SU-DHL-6 (cell line): ENCODE results near the gene PTPRN2.

Source experiments
- H2AFZ ChIP-seq: fragments of 200-600 bp; sonication (generic); 2 replicates; pipeline ENCODE4 v1.6.1; 2014; ENCODE audit warnings: low read depth, mild to moderate bottlenecking, moderate library complexity, mixed read lengths, antibody characterized with exemption, low read length; ENCODE audit not compliant: severe bottlenecking
- H3F3A ChIP-seq: fragments of 200-600 bp; shearing (Covaris generic); 2 replicates; pipeline ENCODE4 v1.6.0; 2016; ENCODE audit warnings: antibody characterized with exemption, mild to moderate bottlenecking; ENCODE audit not compliant: insufficient read depth
- H3K27ac ChIP-seq: fragments of 200-600 bp; sonication (generic); 2 replicates; pipeline ENCODE4 v1.5.1; 2016; ENCODE audit warnings: low read depth, mild to moderate bottlenecking, low read length, moderate library complexity, mixed read lengths
- H3K27me3 ChIP-seq: fragments of 200-600 bp; sonication (generic), shearing (Covaris generic); 2 replicates; pipeline ENCODE4 v1.6.0; 2014; ENCODE audit warnings: mild to moderate bottlenecking, low read length
- H3K36me3 ChIP-seq: fragments of 200-600 bp; sonication (generic); 2 replicates; pipeline ENCODE4 v1.6.1; 2014; ENCODE audit warnings: mild to moderate bottlenecking, low read length, mixed read lengths
- H3K4me2 ChIP-seq: fragments of 300-600, 200-600 bp; shearing (Covaris generic), sonication (generic); 2 replicates; pipeline ENCODE4 v1.6.0; 2014; ENCODE audit warnings: low read length, low read depth, mild to moderate bottlenecking; ENCODE audit not compliant: poor library complexity, severe bottlenecking
- H3K4me3 ChIP-seq: fragments of 200-600 bp; sonication (generic); 2 replicates; pipeline ENCODE4 v1.5.1; 2014; ENCODE audit warnings: antibody characterized with exemption, low read length, mild to moderate bottlenecking, mixed read lengths; ENCODE audit not compliant: insufficient read depth, poor library complexity, severe bottlenecking
- H3K79me2 ChIP-seq: fragments of 200-600 bp; sonication (generic); 2 replicates; pipeline ENCODE4 v1.6.1; 2014; ENCODE audit warnings: mild to moderate bottlenecking, low read length, moderate library complexity; ENCODE audit not compliant: insufficient read depth
- H3K9ac ChIP-seq: fragments of 200-600 bp; sonication (generic); 2 replicates; pipeline ENCODE4 v1.7.0; 2014; ENCODE audit warnings: mild to moderate bottlenecking, low read length
- H3K9me2 ChIP-seq: fragments of 200-600 bp; sonication (generic); replicated peaks from 2 replicates; pipeline ENCODE4 v1.6.1; 2014; ENCODE audit warnings: low read length; ENCODE audit not compliant: insufficient read depth
- H3K9me3 ChIP-seq: fragments of 200-600 bp; sonication (generic); 2 replicates; pipeline ENCODE4 v1.6.1; 2014; ENCODE audit warnings: low read length, mixed read lengths; ENCODE audit not compliant: insufficient read depth
- H4K20me1 ChIP-seq: fragments of 200-600 bp; sonication (generic); 2 replicates; pipeline ENCODE4 v1.6.1; 2014; ENCODE audit warnings: low read depth, mild to moderate bottlenecking, antibody characterized with exemption, low read length, moderate library complexity, mixed read lengths
- EZH2phosphoT487 ChIP-seq: fragments of 200-600 bp; sonication (generic), shearing (Covaris generic); conservative IDR thresholded peaks from 2 replicates; pipeline ENCODE4 v1.6.1; 2018; ENCODE audit warnings: mild to moderate bottlenecking, antibody characterized with exemption, low read length, moderate library complexity, mixed read lengths
- TF ChIP-seq, protein P1 (sequence below): fragments of 200-600 bp; sonication (generic); IDR thresholded peaks from one replicate; pipeline ENCODE4 v1.5.1; 2017; ENCODE audit warnings: antibody characterized with exemption, mild to moderate bottlenecking, low read length, moderate library complexity; ENCODE audit not compliant: insufficient read depth, poor library complexity, severe bottlenecking

The PTPRN2 gene

GRCh38 chr7:158327571-158328180 lies 259.9 kb downstream of the PTPRN2 start:
- no peaks in the 10 kb centered on the region for H3K9me2 ChIP-seq
- TF ChIP-seq, protein P1, sequence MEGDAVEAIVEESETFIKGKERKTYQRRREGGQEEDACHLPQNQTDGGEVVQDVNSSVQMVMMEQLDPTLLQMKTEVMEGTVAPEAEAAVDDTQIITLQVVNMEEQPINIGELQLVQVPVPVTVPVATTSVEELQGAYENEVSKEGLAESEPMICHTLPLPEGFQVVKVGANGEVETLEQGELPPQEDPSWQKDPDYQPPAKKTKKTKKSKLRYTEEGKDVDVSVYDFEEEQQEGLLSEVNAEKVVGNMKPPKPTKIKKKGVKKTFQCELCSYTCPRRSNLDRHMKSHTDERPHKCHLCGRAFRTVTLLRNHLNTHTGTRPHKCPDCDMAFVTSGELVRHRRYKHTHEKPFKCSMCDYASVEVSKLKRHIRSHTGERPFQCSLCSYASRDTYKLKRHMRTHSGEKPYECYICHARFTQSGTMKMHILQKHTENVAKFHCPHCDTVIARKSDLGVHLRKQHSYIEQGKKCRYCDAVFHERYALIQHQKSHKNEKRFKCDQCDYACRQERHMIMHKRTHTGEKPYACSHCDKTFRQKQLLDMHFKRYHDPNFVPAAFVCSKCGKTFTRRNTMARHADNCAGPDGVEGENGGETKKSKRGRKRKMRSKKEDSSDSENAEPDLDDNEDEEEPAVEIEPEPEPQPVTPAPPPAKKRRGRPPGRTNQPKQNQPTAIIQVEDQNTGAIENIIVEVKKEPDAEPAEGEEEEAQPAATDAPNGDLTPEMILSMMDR, result no peak
- no peak for TF ChIP-seq EZH2phosphoT487
- no peaks in the 10 kb centered on the region for H3F3A ChIP-seq
- H3K27me3 ChIP-seq, result no peaks in the 10 kb centered on the region
- H3K79me2 ChIP-seq, result no peaks in the 10 kb centered on the region
- no peaks in the 10 kb centered on the region for H3K36me3 ChIP-seq
- H3K9ac ChIP-seq, result no peak overlapping the region
- H2AFZ ChIP-seq, result no peak overlapping the region
- no peak overlapping the region for H3K4me2 ChIP-seq
- no peaks in the 10 kb centered on the region for H4K20me1 ChIP-seq
- no peak overlapping the region for H3K4me3 ChIP-seq
- no peak overlapping the region for H3K27ac ChIP-seq
- H3K9me3 ChIP-seq, result peaks cover 14% of the 10 kb centered on the region; the same call in 1 of the 2 replicates

DNA sequence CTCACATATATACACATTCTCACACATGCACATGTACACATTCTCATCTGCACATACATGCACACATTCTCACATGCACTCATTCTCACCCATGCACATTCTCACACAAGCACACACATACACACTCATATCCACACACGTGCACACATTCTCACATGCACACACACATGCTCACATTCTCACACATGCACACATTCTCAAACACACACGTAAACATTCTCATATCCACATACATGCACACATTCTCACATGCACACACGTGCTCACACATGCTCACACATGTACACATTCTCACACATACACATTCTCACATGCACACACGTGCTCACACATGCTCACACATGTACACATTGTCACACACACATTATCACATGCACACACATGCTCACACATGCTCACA lies 260.6 kb downstream of the PTPRN2 start:
- Histone ChIP-seq H3K9ac (no peak overlapping the region), H3K4me2 (no peak overlapping the region), H3K4me3 (no peak overlapping the region), H2AFZ (no peak overlapping the region), H3K27me3 (no peaks in the 10 kb centered on the region), H3K36me3 (no peaks in the 10 kb centered on the region), H3K79me2 (no peaks in the 10 kb centered on the region), H3K27ac (no peak overlapping the region), H3K9me3 (peaks cover 9% of the 10 kb centered on the region; the same call in 1 of the 2 replicates), H4K20me1 (no peaks in the 10 kb centered on the region), H3F3A (no peaks in the 10 kb centered on the region), H3K9me2 (no peaks in the 10 kb centered on the region)
- no peak for TF ChIP-seq EZH2phosphoT487
- TF ChIP-seq, protein P1, result no peak

DNA sequence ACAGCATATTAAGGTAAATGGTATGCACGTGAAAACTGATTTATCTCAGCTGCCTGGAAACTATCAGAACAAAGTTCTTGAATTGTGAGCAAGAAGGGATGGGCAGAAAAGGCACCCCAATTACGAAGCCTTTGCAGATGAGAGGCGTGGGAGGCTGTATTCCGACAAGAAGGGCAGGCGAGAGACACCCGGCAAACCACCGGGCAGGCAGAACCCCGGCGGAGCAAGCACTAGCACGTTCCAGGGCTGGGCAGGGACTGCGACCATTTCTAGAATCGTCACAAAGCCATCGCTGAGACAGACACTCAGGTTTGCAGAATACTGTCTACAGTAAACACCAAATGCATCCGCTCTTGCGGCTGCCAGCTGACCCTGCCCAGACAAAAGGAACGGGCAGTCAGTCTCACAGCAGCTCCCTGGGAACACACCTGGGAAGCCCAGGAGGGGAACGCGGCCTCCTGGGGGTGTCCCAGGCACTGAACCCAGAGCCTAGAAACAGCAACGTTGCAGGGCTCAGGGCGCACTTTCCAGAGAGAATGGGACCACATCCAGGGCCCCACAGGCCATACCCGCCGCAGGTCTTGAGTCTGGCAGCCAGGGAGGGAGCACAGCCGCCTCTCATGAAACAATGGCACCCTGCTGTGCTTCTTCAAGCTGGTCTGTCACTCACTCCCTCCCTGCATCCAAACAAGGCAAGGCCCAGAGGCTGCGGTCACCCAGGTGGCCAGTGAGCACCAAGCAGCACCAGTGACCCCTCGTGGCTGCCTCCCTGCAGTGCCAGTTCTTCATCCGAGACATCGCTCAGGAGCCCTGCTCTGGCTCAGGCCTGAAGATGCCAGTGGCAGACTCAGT lies 261.9 kb downstream of the PTPRN2 start:
- no peaks in the 10 kb centered on the region for H4K20me1 ChIP-seq
- TF ChIP-seq, protein P1, result no peak
- TF ChIP-seq EZH2phosphoT487, result no peak
- H3K79me2 ChIP-seq, result no peaks in the 10 kb centered on the region
- H3K9me3 ChIP-seq, result peaks cover 4% of the 10 kb centered on the region; the same call in 1 of the 2 replicates
- H3K27me3 ChIP-seq, result no peaks in the 10 kb centered on the region
- no peak overlapping the region for H3K4me2 ChIP-seq
- no peaks in the 10 kb centered on the region for H3K9me2 ChIP-seq
- no peak overlapping the region for H3K27ac ChIP-seq
- H3F3A ChIP-seq, result no peaks in the 10 kb centered on the region
- no peak overlapping the region for H2AFZ ChIP-seq
- no peaks in the 10 kb centered on the region for H3K36me3 ChIP-seq
- H3K9ac ChIP-seq, result no peak overlapping the region
- no peak overlapping the region for H3K4me3 ChIP-seq
